Endothelial cell of umbilical vein (primary cell): ENCODE measurements around the gene LPIN1. TPM values are rescaled to one million over a fixed set of nuclear protein-coding genes. Genes with fewer than 3 reads are reported as not detected.

Source experiments
- BruUV-seq: library from RNA; stranded (reverse); fragments of 400-500 nt; replicated peaks from 2 replicates; lab custom pipeline; 2021; lab: Mats Ljungman, UMichigan
- CTCF ChIA-PET: fragments of 300-600, 350-600 bp; sonication (Branson Sonifier 250); formaldehyde crosslinking; loops from one replicate; lab custom pipeline; 2021; ENCODE audit warnings: antibody characterized with exemption, inconsistent platforms; lab: Charles Lee
- POLR2A ChIA-PET: fragments of 300-600, 350-600 bp; sonication (Branson Sonifier 250); formaldehyde crosslinking; loops from one replicate; lab custom pipeline; 2021; ENCODE audit warnings: antibody characterized with exemption, inconsistent platforms; lab: Charles Lee
- DNase-seq: peaks from one replicate; pipeline ENCODE4 v3.0.0-alpha.2; 2011; ENCODE audit warnings: low read depth, low spot score
- FAIRE-seq: peaks from 2 replicates; lab custom pipeline; 2011; peaks lifted over from hg19 to GRCh38; lab: Jason Lieb, UNC
- H2AFZ ChIP-seq: 2 replicates; pipeline ENCODE4 v1.6.0; 2012; ENCODE audit warnings: low read depth, low read length, control low read depth, inconsistent platforms
- H3K27ac ChIP-seq: 2 replicates; pipeline ENCODE4 v1.5.1; 2011; ENCODE audit warnings: low read depth, mild to moderate bottlenecking, control low read depth, low read length, moderate library complexity; ENCODE audit not compliant: insufficient read depth
- H3K27me3 ChIP-seq, 2 experiments: 2 replicates each; pipeline versions ENCODE4 v1.6.0 to v1.6.1; 2011; ENCODE audit warnings: low read length in 2 of 2, mixed read lengths in 1 of 2; ENCODE audit not compliant: control insufficient read depth in 2 of 2, insufficient read depth in 2 of 2
- H3K36me3 ChIP-seq, 2 experiments: 2 replicates in 1 of 2; 3 replicates in 1 of 2; pipeline ENCODE4 v1.5.1; 2011; ENCODE audit warnings: low read length in 2 of 2, mild to moderate bottlenecking in 1 of 2, moderate library complexity in 1 of 2; ENCODE audit not compliant: control insufficient read depth in 2 of 2, insufficient read depth in 2 of 2; ENCODE audit errors: extremely low read depth in 1 of 2
- H3K4me1 ChIP-seq: 3 replicates; pipeline ENCODE4 v1.5.1; 2011; ENCODE audit warnings: mild to moderate bottlenecking, low read length; ENCODE audit not compliant: control insufficient read depth, insufficient read depth; ENCODE audit errors: extremely low read depth
- H3K4me2 ChIP-seq: 2 replicates; pipeline ENCODE4 v1.6.1; 2011; ENCODE audit warnings: low read length, control low read depth, mixed read lengths; ENCODE audit not compliant: insufficient read depth
- H3K4me3 ChIP-seq, 3 experiments: fragments of 200-600 bp in 1 of 3; sonication (generic), shearing (Covaris generic) in 1 of 3; replicated peaks in 1 of 3; 2 replicates each; pipeline ENCODE4 v1.5.1; 2011 to 2016; ENCODE audit warnings: control low read depth in 3 of 3, low read length in 3 of 3, mild to moderate bottlenecking in 2 of 3, inconsistent platforms in 1 of 3, low read depth in 1 of 3, moderate library complexity in 1 of 3; ENCODE audit not compliant: insufficient read depth in 1 of 3
- H3K79me2 ChIP-seq: 2 replicates; pipeline ENCODE4 v1.6.0; 2012; ENCODE audit warnings: low read length, inconsistent platforms; ENCODE audit not compliant: control insufficient read depth, insufficient read depth
- H3K9ac ChIP-seq: replicated peaks from 2 replicates; pipeline ENCODE3; 2011; ENCODE audit warnings: low read length, control low read depth; ENCODE audit not compliant: insufficient read depth; ENCODE audit errors: extremely low read depth
- H3K9me1 ChIP-seq: replicated peaks from 3 replicates; pipeline ENCODE4 v1.6.0; 2011; ENCODE audit warnings: mild to moderate bottlenecking, low read length; ENCODE audit not compliant: control insufficient read depth, insufficient read depth; ENCODE audit errors: extremely low read depth
- H3K9me3 ChIP-seq: replicated peaks from 2 replicates; pipeline ENCODE4 v1.5.1; 2012; ENCODE audit warnings: low read length, inconsistent platforms; ENCODE audit not compliant: control insufficient read depth, insufficient read depth
- H4K20me1 ChIP-seq: replicated peaks from 2 replicates; pipeline ENCODE3; 2011; ENCODE audit warnings: mild to moderate bottlenecking, low read length; ENCODE audit not compliant: control insufficient read depth, insufficient read depth; ENCODE audit errors: extremely low read depth
- CTCF ChIP-seq, 2 donors: IDR thresholded peaks; 1 replicate in 1 of 2; 2 replicates in 1 of 2; pipeline ENCODE4 v1.5.1; 2011; ENCODE audit warnings: low read length in 2 of 2, mild to moderate bottlenecking in 2 of 2, moderate library complexity in 2 of 2, control low read depth in 1 of 2, inconsistent platforms in 1 of 2, low read depth in 1 of 2; ENCODE audit not compliant: insufficient read depth in 1 of 2; ENCODE audit errors: extremely low read depth in 1 of 2
- EZH2 ChIP-seq: IDR thresholded peaks from 2 replicates; pipeline ENCODE4 v1.6.1; 2012; ENCODE audit warnings: borderline replicate concordance, low read depth, mild to moderate bottlenecking, moderate library complexity, low read length, inconsistent platforms; ENCODE audit not compliant: severe bottlenecking
- FOS ChIP-seq: IDR thresholded peaks from 2 replicates; pipeline ENCODE4 v1.6.1; 2011; ENCODE audit warnings: mild to moderate bottlenecking, low read length, moderate library complexity, borderline replicate concordance; ENCODE audit not compliant: insufficient read depth
- GATA2 ChIP-seq: IDR thresholded peaks from 2 replicates; pipeline ENCODE4 v1.7.0; 2011; ENCODE audit warnings: low read depth, mild to moderate bottlenecking, moderate library complexity, mixed read lengths, low read length; ENCODE audit not compliant: insufficient read length, insufficient read depth
- JUN ChIP-seq: IDR thresholded peaks from 2 replicates; pipeline ENCODE4 v1.6.1; 2011; ENCODE audit warnings: borderline replicate concordance, low read depth; ENCODE audit not compliant: insufficient read length, insufficient read depth
- MAX ChIP-seq: IDR thresholded peaks from 2 replicates; pipeline ENCODE4 v1.6.1; 2011; ENCODE audit not compliant: insufficient read depth, insufficient read length
- MYC ChIP-seq: IDR thresholded peaks from one replicate; pipeline ENCODE4 v1.6.1; 2011; ENCODE audit warnings: mild to moderate bottlenecking, low read depth, low read length
- POLR2A ChIP-seq: IDR thresholded peaks from 2 replicates; pipeline ENCODE4 v1.6.1; 2012; ENCODE audit warnings: low read depth, mild to moderate bottlenecking, control low read depth, low read length
- POLR2AphosphoS5 ChIP-seq: IDR thresholded peaks from 2 replicates; pipeline ENCODE4 v1.6.1; 2012; ENCODE audit warnings: low read depth, mild to moderate bottlenecking, control low read depth, low read length, moderate library complexity; ENCODE audit not compliant: insufficient read depth
- dilution Hi-C: fragments of 300-500 bp; cut with MboI; formaldehyde crosslinking; loops from one replicate; pipeline ENCODE4 v1.15.0; 2019; ENCODE audit warnings: low sequenced_read_pairs; ENCODE audit not compliant: extremely low pct_ligation_motif_present
- intact Hi-C: fragments of 100-400 bp; cut with micrococcal nuclease; formaldehyde crosslinking; loops from one replicate; pipeline ENCODE4 v1.10.0; 2022
- polyA plus RNA-seq, 4 experiments: library from polyadenylated mRNA; depleted of rRNA in 3 of 4; stranded (reverse) in 3 of 4; unstranded in 1 of 4; fragments of >200 nt; gene quantifications; 2 replicates each; pipeline versions ENCODE4 v1.2.1 to v1.2.3, GENCODE V29; 2011 to 2012; ENCODE audit warnings: missing spikeins in 1 of 4
- total RNA-seq: library from RNA; stranded (reverse); gene quantifications from 2 replicates; pipeline ENCODE4 v1.2.3, GENCODE V29; 2021

LPIN1 gene
- total and polyA plus RNA-seq, 2 donors (not counting 3 experiments of a cell fraction or from before 2014, with no cell fraction given) = 26.6 to 80.4 TPM

GRCh38 chr2:11705063-11705462, 41.4 kb upstream of the LPIN1 start:
- CTCF ChIA-PET = interaction anchor here (0.8 to 3.1 kb wide), 2 partner anchors 8 to 12 kb away, joined by 4 to 9 read pairs; no protein-coding TSS in a partner anchor
- H3K27ac ChIP-seq = no peak overlapping the region
- no peaks in the 10 kb centered on the region for H3K27me3 ChIP-seq
- H2AFZ ChIP-seq = no peak overlapping the region
- H3K4me2 ChIP-seq = no peak overlapping the region
- dilution Hi-C loops = no loop called here
- POLR2A ChIA-PET = no interaction called here
- H3K79me2 ChIP-seq = no peaks in the 10 kb centered on the region
- H4K20me1 ChIP-seq = no peaks in the 10 kb centered on the region
- H3K4me3 ChIP-seq = no peak overlapping the region
- H3K4me1 ChIP-seq = peaks cover 4% of the 10 kb centered on the region
- no peaks in the 10 kb centered on the region for H3K36me3 ChIP-seq
- TF ChIP-seq CTCF (IDR thresholded peaks at IDR 0.05; ENCODE audit: extremely low read depth in 1 of 2, insufficient read depth in 1 of 2, low read depth in 1 of 2, low read length in 2 of 2) = no peak
- no peak for TF ChIP-seq POLR2AphosphoS5
- TF ChIP-seq MAX = no peak
- TF ChIP-seq GATA2 = no peak
- no peak for TF ChIP-seq JUN
- no peak for TF ChIP-seq FOS
- no peak for TF ChIP-seq POLR2A
- no peak for TF ChIP-seq MYC
- no peak for TF ChIP-seq EZH2
- H3K9me3 ChIP-seq = no peaks in the 10 kb centered on the region
- no peaks in the 10 kb centered on the region for H3K9me1 ChIP-seq
- DNase-seq = no peak
- intact Hi-C loops = no loop called here
- no peak overlapping the region for H3K9ac ChIP-seq
- no TSS peak for BruUV-seq
- FAIRE-seq = no peak
